Measurements from ENCODE around the gene PPP1R37.

The PPP1R37 gene

DNA sequence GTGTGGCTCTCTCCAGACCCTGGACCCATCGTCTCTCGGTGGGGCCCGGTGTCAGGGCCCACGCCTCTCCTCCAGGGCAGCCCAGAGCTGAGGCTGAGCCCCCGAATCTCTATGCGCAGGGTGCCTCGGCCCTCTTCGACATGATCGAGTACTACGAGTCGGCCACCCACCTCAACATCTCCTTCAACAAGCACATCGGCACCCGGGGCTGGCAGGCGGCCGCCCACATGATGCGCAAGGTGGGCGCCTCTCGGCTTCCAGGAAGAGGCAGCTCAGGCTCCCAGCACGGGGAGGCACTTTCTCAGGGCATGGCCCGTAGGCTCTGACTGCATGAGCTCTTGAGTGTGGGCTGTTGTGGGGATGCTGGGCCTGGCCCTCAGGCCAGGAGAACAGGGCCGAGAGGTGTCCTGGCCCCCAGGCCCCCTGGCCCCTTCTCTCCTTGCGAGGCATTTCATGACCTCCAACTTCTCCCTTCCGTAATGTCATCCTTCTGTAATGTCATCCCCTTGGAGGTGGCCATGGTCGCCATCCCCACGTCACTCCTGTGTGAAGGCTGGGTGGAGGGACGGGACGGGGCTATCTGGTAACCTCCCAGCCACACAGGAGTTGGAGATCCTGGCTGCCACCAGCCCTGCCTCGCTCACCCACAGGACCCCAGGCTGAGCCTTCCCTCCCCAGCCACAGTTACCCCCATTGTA is 48.4 kb downstream of the PPP1R37 start:
- no peak overlapping the region for H3K27ac ChIP-seq
- TF ChIP-seq, protein P1, sequence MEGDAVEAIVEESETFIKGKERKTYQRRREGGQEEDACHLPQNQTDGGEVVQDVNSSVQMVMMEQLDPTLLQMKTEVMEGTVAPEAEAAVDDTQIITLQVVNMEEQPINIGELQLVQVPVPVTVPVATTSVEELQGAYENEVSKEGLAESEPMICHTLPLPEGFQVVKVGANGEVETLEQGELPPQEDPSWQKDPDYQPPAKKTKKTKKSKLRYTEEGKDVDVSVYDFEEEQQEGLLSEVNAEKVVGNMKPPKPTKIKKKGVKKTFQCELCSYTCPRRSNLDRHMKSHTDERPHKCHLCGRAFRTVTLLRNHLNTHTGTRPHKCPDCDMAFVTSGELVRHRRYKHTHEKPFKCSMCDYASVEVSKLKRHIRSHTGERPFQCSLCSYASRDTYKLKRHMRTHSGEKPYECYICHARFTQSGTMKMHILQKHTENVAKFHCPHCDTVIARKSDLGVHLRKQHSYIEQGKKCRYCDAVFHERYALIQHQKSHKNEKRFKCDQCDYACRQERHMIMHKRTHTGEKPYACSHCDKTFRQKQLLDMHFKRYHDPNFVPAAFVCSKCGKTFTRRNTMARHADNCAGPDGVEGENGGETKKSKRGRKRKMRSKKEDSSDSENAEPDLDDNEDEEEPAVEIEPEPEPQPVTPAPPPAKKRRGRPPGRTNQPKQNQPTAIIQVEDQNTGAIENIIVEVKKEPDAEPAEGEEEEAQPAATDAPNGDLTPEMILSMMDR (conservative IDR thresholded peaks at IDR 0.05), result no peak
- TF ChIP-seq ZFX (IDR thresholded peaks at IDR 0.05), result no peak

- no peak overlapping the region for H3K27ac ChIP-seq
- TF ChIP-seq ZFX (IDR thresholded peaks at IDR 0.05), result no peak
- TF ChIP-seq, protein P1 (conservative IDR thresholded peaks at IDR 0.05), result no peak
Observed at GRCh38 chr19:45142016-45142725, 49.2 kb downstream of the PPP1R37 start.

GRCh38 chr19:45142726-45143110 is 49.7 kb downstream of the PPP1R37 start:
- no peak for TF ChIP-seq ZFX (IDR thresholded peaks at IDR 0.05)
- TF ChIP-seq, protein P1 (conservative IDR thresholded peaks at IDR 0.05), result no peak
- H3K27ac ChIP-seq, result no peak overlapping the region

GRCh38 chr19:45144431-45145269 is 51.7 kb downstream of the PPP1R37 start:
- no peak overlapping the region for H3K27ac ChIP-seq
- no peak for TF ChIP-seq ZFX (IDR thresholded peaks at IDR 0.05)
- TF ChIP-seq, protein P1 (conservative IDR thresholded peaks at IDR 0.05), result no peak

DNA sequence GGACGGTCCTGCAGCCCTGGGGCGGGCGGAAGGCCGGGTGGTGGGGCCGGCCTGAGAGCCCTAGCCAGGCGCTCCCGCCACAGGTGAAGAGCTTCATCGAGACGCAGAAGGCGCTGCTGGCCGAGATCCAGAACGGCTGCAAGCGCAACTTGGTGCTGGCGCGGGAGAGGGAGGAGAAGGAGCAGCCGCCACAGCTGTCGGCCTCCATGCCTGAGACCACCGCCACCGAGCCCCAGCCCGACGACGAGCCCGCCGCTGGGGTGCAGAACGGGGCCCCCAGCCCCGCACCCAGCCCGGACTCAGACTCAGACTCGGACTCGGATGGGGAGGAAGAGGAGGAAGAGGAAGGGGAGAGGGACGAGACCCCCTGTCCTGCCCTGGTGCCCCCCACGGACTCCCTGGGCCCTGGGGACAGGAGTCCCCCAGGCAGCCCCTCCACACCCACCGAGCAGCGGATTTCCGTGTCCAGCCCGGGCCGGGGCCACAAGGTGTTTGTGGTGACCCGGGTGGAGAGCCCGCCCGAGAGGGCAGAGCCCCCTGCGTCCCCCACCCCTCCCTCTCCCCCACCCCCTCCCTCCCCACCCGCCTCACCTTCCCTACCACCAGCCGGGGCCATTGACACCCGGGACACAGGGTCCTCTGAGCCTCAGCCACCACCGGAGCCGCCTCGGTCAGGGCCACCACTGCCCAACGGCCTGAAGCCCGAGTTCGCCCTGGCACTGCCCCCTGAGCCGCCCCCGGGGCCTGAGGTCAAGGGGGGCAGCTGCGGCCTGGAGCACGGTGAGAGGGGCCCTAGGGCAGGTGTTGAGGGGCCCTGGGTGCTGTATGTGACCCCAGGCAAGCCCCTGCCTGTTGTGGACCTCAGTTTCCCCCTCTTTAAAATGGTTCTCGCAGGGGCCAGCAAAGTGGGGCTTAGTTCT is 52.6 kb downstream of the PPP1R37 start:
- H3K27ac ChIP-seq, result no peak overlapping the region
- TF ChIP-seq, protein P1 (conservative IDR thresholded peaks at IDR 0.05), result no peak
- TF ChIP-seq ZFX (IDR thresholded peaks at IDR 0.05), result no peak

- no peak for TF ChIP-seq ZFX (IDR thresholded peaks at IDR 0.05)
- TF ChIP-seq, protein P1 (conservative IDR thresholded peaks at IDR 0.05), result no peak
- no peak overlapping the region for H3K27ac ChIP-seq
Observed at GRCh38 chr19:45146251-45146650, 53.3 kb downstream of the PPP1R37 start.

Data from C4-2B (cell line).